HG03045 (cell line): Measurements from ENCODE around the gene PAPSS2.
"Not testable (repeated sequence)": the region's sequence is repeated elsewhere in the genome, so short reads cannot be mapped to it uniquely, and the experiment has no call there.

ENCODE experiments used
- ATAC-seq: cut with Tn5 transposase; IDR thresholded peaks from one replicate; pipeline ENCODE4 v1.9.1; 2021; ENCODE audit warnings: mild to moderate bottlenecking, moderate library complexity; ENCODE audit not compliant: unreplicated experiment

Gene PAPSS2

GRCh38 chr10:87702260-87702972, 42.7 kb downstream of the PAPSS2 start:
- ATAC-seq, result no peak

GRCh38 chr10:87702973-87703294, 43.3 kb downstream of the PAPSS2 start:
- ATAC-seq, result no peak

DNA sequence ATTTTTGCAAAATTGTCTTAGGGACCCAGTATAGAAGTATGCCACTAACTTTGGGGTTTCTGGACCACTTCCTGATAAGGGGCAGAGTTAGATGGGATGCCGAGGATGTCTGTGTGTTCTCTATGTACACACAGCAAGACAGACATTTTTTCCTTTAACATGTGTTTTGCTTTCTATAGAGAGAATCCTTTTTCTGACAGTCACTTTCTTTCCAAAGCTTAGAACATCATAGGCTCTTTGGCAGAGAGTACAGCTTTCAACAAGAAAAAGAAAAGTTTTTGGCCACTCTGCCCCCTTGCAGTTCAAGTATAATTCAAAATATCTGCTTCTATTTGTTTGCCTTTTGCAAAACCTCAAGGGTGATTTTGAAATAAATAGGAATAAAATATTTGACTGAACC, 44.1 kb downstream of the PAPSS2 start:
- no peak for ATAC-seq

DNA sequence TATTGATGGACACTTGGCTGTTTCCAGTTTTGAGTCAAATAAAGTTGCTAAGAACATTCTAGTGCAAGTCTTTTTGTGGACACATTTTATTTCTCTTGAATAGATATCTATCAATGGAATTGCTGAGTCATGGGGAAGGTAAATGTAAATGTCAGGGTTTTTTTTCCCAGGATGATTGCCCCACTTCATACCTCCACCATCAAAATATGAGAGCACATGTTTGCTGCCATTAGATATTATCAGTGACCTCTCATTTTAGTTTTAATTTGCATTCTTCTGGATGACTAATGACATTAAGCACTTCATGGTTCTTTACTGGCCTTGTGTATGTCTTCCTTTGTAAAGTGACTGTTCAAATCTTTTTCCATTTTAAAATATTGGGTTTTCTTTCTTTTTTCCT, 45.7 kb downstream of the PAPSS2 start:
- ATAC-seq, result no peak

DNA sequence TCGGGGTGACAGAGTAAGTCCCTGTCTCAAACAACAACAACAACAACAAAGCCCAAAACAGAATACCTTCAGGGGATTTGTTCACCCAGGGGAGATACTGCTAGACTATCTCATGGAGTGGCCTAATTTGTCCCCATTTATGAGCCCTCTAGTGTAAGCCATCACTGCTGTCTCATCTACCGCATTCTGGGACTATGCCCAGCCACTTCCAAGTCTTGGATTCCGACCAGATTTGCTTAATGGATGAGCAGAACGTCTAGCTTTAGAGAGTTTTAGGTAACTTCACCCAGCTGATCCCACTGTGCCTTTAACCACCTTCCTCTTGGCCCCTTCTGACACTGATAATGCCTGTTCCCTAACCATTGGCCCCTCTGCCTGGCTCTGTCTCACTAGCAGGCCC, 47.1 kb downstream of the PAPSS2 start:
- no peak for ATAC-seq

GRCh38 chr10:87707254-87707653, 47.6 kb downstream of the PAPSS2 start:
- ATAC-seq, result no peak

- no peak for ATAC-seq
Observed at GRCh38 chr10:87712913-87713616, 53.4 kb downstream of the PAPSS2 start.

DNA sequence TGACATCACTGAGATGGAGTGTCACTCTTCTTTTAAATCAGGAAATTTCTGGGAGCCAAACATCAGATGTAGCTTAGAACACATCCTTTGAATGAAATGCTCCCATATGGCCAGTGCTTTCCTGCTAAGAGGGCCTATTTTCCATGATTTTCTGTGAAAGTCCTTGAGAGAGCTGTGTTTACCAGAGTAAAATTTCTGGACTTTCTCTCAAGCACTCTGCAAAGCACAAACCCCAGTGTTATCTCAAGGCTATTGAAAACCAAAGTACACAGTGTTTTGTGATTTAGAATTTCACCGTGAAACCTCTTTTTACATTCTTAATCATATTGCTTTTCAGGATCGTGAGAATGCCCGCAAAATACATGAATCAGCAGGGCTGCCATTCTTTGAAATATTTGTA, 54.0 kb downstream of the PAPSS2 start:
- ATAC-seq, result no peak

GRCh38 chr10:87715552-87716347, 56.1 kb downstream of the PAPSS2 start:
- no peak for ATAC-seq

DNA sequence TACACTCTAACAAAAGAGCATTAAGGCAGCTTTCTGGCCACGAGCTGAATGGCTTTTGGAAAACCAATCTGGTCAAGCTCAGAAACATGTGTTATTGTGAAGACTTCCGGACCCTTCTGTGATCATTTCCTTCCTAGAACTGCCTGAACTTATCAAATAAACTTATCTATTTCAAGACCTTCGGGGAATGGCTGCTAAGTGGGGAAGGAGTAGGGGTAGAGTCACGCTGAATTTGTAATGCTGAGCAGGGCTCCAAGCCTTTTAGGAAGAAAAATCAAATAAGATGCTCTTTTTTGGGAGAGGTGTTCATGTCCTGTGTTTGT, 56.6 kb downstream of the PAPSS2 start:
- ATAC-seq, result no peak

DNA sequence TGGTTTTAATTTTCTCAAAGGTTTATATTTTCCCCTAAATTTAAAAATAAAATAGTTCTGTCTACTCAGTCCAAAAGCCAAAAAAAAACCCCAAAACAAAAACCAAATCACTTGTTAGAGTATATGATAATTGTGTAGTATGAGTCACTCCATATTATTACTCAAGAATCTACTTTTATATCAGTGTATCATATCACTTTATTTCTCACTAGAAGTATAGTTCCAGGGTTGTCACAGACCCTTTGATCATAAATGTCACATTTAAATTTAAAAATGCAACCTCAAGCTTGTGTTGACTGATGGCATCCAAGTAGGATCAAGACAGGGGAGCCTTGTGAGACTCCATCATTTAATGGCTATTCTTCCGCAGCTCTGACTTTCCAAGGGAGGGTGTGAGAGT, 61.0 kb downstream of the PAPSS2 start:
- no peak for ATAC-seq

DNA sequence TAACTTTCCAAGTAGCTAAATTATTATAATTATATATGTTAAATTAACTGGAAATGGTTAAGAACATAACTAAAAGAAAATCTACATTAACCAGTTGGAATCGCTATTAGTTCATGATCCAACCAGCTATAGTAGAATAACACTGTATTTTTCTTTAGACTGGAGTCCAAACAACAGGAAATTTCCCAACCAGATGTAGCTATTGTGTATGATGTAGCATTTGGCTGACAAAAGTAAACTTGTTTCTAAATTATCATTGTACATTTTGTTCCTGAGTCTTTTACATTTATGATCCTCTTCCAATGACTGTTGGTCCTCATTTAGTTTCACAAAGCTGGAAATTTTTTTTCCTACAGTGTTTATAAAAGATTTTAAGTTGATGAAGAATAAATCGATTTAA, 62.1 kb downstream of the PAPSS2 start:
- ATAC-seq, result no peak

- ATAC-seq, result no peak
Observed at GRCh38 chr10:87722716-87723115, 63.0 kb downstream of the PAPSS2 start.

GRCh38 chr10:87723500-87723899, 63.8 kb downstream of the PAPSS2 start:
- no peak for ATAC-seq

DNA sequence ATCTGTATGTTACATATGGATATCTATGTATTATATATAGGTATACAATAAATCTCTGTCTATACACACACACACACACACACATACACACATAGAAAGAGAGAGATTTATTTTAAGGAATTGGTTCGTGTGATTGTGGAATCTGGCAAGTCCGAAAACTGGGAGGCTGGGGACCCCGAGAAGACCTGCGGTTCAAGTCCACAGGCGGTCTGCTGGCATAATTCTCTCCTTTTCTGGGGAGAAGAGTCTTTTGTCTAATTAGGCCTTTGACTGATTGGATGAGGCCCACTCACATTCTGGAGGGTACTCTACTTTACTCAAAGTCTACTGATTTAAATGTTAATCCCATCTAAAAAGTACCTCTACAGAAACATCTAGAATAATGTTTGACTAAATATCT, 65.1 kb downstream of the PAPSS2 start:
- no peak for ATAC-seq

GRCh38 chr10:87729940-87730339, 70.3 kb downstream of the PAPSS2 start:
- ATAC-seq, result no peak

GRCh38 chr10:87733081-87733480, 73.4 kb downstream of the PAPSS2 start:
- no peak for ATAC-seq

GRCh38 chr10:87734987-87735827, 75.5 kb downstream of the PAPSS2 start:
- no peak for ATAC-seq

DNA sequence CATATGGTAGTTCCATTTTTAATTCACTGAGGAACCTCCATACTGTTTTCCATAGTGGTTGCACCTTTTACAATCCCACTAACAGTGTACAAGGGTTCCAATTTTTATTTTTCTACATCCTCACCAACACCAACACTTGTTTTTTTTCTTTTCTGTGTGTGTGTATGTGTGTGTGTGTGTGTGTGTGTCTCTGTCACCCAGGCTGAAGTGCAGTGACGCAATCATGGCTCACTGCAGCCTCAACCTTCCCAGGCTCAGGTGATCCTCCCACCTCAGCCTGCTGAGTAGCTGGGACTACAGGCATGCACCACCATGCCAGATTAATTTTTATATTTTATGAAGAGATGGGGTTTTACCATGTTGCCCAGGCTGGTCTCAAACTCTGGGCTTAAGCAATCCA, 78.6 kb downstream of the PAPSS2 start:
- ATAC-seq, result not testable (repeated sequence)

DNA sequence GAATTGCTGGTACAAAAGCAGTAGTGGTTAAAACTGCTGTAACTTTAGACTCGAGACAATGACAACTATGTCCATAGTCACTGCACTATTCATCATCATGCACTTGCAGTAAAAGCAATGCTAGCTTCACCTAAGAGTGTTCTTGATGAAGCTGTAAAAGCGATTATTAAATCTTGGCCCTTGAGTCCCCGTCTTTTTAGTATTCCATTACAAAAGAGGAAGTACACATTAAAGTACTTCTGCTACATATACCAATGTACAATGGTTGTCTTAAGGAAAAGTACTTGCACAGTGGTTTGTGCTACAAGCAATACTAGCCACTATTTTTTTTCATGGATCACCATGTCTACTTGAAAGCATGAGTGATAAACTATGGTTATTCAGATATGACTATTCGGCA, 80.0 kb downstream of the PAPSS2 start:
- no peak for ATAC-seq

DNA sequence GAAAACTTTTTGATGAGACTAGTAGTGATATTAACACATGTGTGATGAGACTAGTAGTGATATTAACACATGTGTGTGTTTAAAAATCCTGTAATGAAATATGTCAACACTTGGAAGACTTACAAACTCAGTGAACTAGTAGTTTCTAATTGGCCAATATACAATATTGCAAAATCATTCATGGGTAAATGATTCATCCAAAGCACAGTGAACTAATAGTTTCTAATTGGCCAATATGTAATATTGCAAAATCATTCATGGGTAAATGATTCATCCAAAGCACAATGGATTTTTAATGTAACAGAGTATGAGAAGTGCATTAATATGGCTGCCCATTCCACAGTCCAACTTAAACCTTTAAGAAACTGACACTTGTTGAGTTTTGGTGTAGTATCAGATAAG, 80.6 kb downstream of the PAPSS2 start:
- no peak for ATAC-seq
